ENCODE results near the gene SLIT3.

DNA sequence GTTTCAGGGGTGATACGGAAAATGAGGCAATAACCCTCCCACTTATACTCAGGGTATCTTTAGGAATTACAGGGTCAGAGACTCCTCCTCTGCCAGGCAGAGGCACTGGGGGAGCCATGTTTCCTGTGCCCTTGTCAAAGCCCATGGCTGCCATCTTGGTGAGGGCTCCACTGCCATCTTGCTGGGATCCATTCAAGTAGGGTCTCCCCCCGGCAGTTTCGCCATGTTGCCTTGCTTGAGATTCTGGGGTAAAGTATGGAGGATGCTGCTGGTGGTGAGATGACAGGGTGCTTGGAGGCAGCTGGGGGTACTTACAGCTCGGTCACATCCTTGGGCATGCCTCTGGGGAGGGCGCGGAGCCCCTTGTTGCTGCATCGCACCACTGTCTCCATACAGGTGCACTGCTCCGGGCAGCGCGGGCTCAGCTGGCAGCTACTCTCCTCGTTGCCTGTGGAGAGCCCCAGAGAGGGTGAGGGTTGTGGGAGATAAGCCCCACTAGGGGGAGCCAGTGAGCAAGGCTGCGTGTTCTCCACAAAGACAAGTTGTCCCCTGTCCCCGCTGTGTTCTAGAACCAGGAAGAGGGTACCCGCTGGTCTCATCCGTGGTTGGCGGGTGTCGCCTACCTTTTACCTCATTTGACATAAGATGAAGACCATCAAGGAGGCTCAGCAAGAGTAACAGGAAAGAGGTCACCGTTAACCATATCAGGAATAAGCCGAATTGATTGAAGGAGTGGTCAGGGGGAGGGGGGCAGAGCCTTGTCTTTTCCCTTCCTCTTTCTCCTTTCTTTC, 552.8 kb downstream of the SLIT3 start:
- TF ChIP-seq POLR2AphosphoS5 (IDR thresholded peaks at IDR 0.05; ENCODE audit: borderline replicate concordance, low read depth, low read length), result no peak
- no peak for TF ChIP-seq EZH2 (IDR thresholded peaks at IDR 0.05)

Data from SK-N-MC (cell line).